HK-2 (cell line): ENCODE results near the gene MGST3.
"Not testable (repeated sequence)": the region's sequence is repeated elsewhere in the genome, so short reads cannot be mapped to it uniquely, and the experiment has no call there.

Source experiments
- DNase-seq: peaks from one replicate; pipeline ENCODE4 v3.0.0-alpha.2; 2018; ENCODE audit not compliant: unreplicated experiment

MGST3 gene

GRCh38 chr1:165697881-165698760 lies 67.1 kb downstream of the MGST3 start, which contains the start of gene ALDH9A1:
Gene ALDH9A1, minus strand, starts transcription at chr1:165698562. Its CDS starts 4 bp downstream, at chr1:165698558.
- DNase-seq: peak; percentile 92

- DNase-seq: no peak
Measured at GRCh38 chr1:165698761-165699052, 67.7 kb downstream of the MGST3 start.

DNA sequence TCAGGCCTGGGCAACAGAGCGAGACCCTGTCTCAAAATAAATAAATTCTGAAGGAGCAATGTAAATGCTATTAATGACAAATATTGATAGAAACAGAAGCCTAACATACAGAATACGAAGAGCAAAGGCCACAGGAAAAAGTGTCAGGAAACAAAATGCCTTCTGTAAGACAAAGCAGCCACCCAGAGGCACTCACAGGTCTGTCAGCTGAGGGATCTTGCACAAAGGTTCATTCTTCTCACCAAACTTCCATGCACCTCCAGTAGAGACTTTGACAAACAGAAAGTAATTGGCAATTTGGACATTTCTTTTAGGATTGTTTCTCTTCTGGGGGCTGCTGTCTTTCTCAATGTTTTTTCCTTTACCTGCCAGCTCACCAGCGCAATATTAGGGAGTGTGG lies 68.5 kb downstream of the MGST3 start:
- no peak for DNase-seq

DNA sequence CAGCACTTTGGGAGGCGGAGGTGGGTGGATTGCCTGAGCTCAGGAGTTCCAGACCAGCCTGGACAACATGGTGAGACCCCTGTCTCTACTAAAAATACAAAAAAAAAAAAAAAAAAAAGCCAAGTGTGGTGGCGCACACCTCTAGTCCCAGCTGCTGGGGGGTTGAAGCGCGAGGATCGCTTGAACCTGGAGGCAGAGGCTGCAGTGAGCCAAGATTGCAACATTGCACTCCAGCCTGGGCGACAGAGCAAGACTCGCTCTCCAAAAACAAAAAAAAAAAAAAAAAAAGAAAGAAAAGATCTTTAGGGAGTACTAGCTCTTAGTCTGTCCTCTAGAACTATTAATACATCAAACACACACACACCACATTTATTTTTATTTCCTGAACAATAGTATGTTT lies 70.9 kb downstream of the MGST3 start:
- DNase-seq: not testable (repeated sequence)

- no peak for DNase-seq
Measured at GRCh38 chr1:165703648-165704047, 72.6 kb downstream of the MGST3 start.
